Keratinocyte (primary cell): ENCODE measurements around the gene EIF2B2. TPM values are rescaled to one million over a fixed set of nuclear protein-coding genes. Genes with fewer than 3 reads are reported as not detected.
"Not testable (repeated sequence)": the region's sequence is repeated elsewhere in the genome, so short reads cannot be mapped to it uniquely, and the experiment has no call there.

Experiments
- DNase-seq: peaks from one replicate; pipeline ENCODE4 v3.0.0-alpha.2; 2011; ENCODE audit warnings: low read depth, missing footprints, low spot score
- FAIRE-seq: peaks from 2 replicates; lab custom pipeline; 2011; peaks lifted over from hg19 to GRCh38; lab: Jason Lieb, UNC
- H2AFZ ChIP-seq: 2 replicates; pipeline ENCODE4 v1.6.0; 2012; ENCODE audit warnings: low read length, control low read depth, inconsistent platforms; ENCODE audit not compliant: control insufficient read depth
- H3K27ac ChIP-seq: 2 replicates; pipeline ENCODE4 v1.5.1; 2011; ENCODE audit warnings: low read length; ENCODE audit not compliant: control insufficient read depth, insufficient read depth
- H3K27me3 ChIP-seq: 3 replicates; pipeline ENCODE4 v1.6.0; 2011; ENCODE audit warnings: low read length; ENCODE audit not compliant: control insufficient read depth, insufficient read depth; ENCODE audit errors: extremely low read depth
- H3K36me3 ChIP-seq, 2 experiments: 2 replicates in 1 of 2; 3 replicates in 1 of 2; pipeline ENCODE4 v1.5.1; 2011; ENCODE audit warnings: low read length in 2 of 2, mild to moderate bottlenecking in 1 of 2; ENCODE audit not compliant: control insufficient read depth in 2 of 2, insufficient read depth in 2 of 2; ENCODE audit errors: extremely low read depth in 1 of 2
- H3K4me1 ChIP-seq: 3 replicates; pipeline ENCODE4 v1.5.1; 2011; ENCODE audit warnings: low read length; ENCODE audit not compliant: control insufficient read depth, insufficient read depth; ENCODE audit errors: extremely low read depth
- H3K4me2 ChIP-seq: 3 replicates; pipeline ENCODE4 v1.6.0; 2011; ENCODE audit warnings: low read depth, low read length; ENCODE audit not compliant: control insufficient read depth, insufficient read depth; ENCODE audit errors: extremely low read depth
- H3K4me3 ChIP-seq, 3 experiments: fragments of 200-600 bp in 1 of 3; sonication (generic) in 1 of 3; 2 replicates in 2 of 3; 3 replicates in 1 of 3; pipeline ENCODE4 v1.5.1; 2011 to 2016; ENCODE audit warnings: low read length in 3 of 3, mild to moderate bottlenecking in 3 of 3, control low read depth in 2 of 3, inconsistent platforms in 1 of 3, low read depth in 1 of 3, mixed read lengths in 1 of 3, mixed run types in 1 of 3, moderate library complexity in 1 of 3; ENCODE audit not compliant: control insufficient read depth in 2 of 3, insufficient read depth in 2 of 3; ENCODE audit errors: extremely low read depth in 1 of 3
- H3K79me2 ChIP-seq: 2 replicates; pipeline ENCODE4 v1.6.0; 2012; ENCODE audit warnings: low read length; ENCODE audit not compliant: control insufficient read depth, insufficient read depth
- H3K9ac ChIP-seq: 3 replicates; pipeline ENCODE4 v1.6.0; 2011; ENCODE audit warnings: low read length; ENCODE audit not compliant: control insufficient read depth, insufficient read depth; ENCODE audit errors: extremely low read depth
- H3K9me1 ChIP-seq: 3 replicates; pipeline ENCODE4 v1.6.0; 2011; ENCODE audit warnings: low read length; ENCODE audit not compliant: control insufficient read depth, insufficient read depth; ENCODE audit errors: extremely low read depth
- H3K9me3 ChIP-seq: 2 replicates; pipeline ENCODE4 v1.5.1; 2012; ENCODE audit warnings: low read depth, low read length; ENCODE audit not compliant: control insufficient read depth
- H4K20me1 ChIP-seq: 3 replicates; pipeline ENCODE4 v1.6.0; 2011; ENCODE audit warnings: low read length; ENCODE audit not compliant: control insufficient read depth, insufficient read depth; ENCODE audit errors: extremely low read depth
- CTCF ChIP-seq, 3 experiments: IDR thresholded peaks in 1 of 3; conservative IDR thresholded peaks in 1 of 3; optimal IDR thresholded peaks in 1 of 3; 2 replicates in 2 of 3; 3 replicates in 1 of 3; pipeline versions ENCODE3 to v1.5.1; 2011; ENCODE audit warnings: low read length in 3 of 3, mild to moderate bottlenecking in 3 of 3, moderate library complexity in 2 of 3, control low read depth in 1 of 3, inconsistent platforms in 1 of 3; ENCODE audit not compliant: insufficient read depth in 2 of 3; ENCODE audit errors: extremely low read depth in 1 of 3
- EZH2 ChIP-seq: IDR thresholded peaks from one replicate; pipeline ENCODE4 v1.6.1; 2012; ENCODE audit warnings: inconsistent platforms, mild to moderate bottlenecking, low read length, moderate library complexity
- dilution Hi-C: fragments of 300-500 bp; cut with MboI; formaldehyde crosslinking; loops from one replicate; pipeline ENCODE4 v1.7.0; 2020; ENCODE audit warnings: low sequenced_read_pairs; ENCODE audit not compliant: extremely low pct_ligation_motif_present
- polyA plus RNA-seq, 5 experiments: library from polyadenylated mRNA; depleted of rRNA in 3 of 5; stranded (reverse) in 3 of 5; stranded (forward) in 1 of 5; unstranded in 1 of 5; fragments of >200 nt; gene quantifications; 1 replicate in 1 of 5; 2 replicates in 3 of 5; 3 replicates in 1 of 5; pipeline versions ENCODE4 v1.2.1 to v1.2.3, GENCODE V29; 2011 to 2012; ENCODE audit warnings: missing spikeins in 2 of 5, low read depth in 1 of 5, low replicate concordance in 1 of 5

The EIF2B2 gene
- polyA plus RNA-seq, 1 donor (not counting 4 experiments of a cell fraction or from before 2014, with no cell fraction given) = 113 TPM

GRCh38 chr14:74988993-74989392 is 13.7 kb upstream of the EIF2B2 start:
- H3K27ac ChIP-seq = peak overlapping the region; percentile 33

GRCh38 chr14:74994182-74994581 is 8.5 kb upstream of the EIF2B2 start:
- H4K20me1 ChIP-seq, H3K27me3 ChIP-seq, H3K27ac ChIP-seq, DNase-seq, H3K9ac ChIP-seq, H3K4me3 ChIP-seq, H2AFZ ChIP-seq, FAIRE-seq, dilution Hi-C loops, H3K4me1 ChIP-seq, H3K9me3 ChIP-seq, H3K9me1 ChIP-seq, H3K79me2 ChIP-seq, H3K4me2 ChIP-seq, H3K36me3 ChIP-seq: not testable (repeated sequence)

More at GRCh38 chr14:74988993-74989392, 13.7 kb upstream of the EIF2B2 start:
- H4K20me1 ChIP-seq = no peaks in the 10 kb centered on the region
- H3K27me3 ChIP-seq = no peaks in the 10 kb centered on the region
- H3K36me3 ChIP-seq = no peaks in the 10 kb centered on the region
- no peak overlapping the region for H2AFZ ChIP-seq
- no peaks in the 10 kb centered on the region for H3K9me3 ChIP-seq
- TF ChIP-seq CTCF (optimal IDR thresholded peaks at IDR 0.05 in 1 of 3, IDR thresholded peaks at IDR 0.05 in 1 of 3, conservative IDR thresholded peaks at IDR 0.05 in 1 of 3; ENCODE audit: extremely low read depth in 1 of 3, insufficient read depth in 2 of 3, low read length in 3 of 3) (no peak), EZH2 (no peak)
- no peak overlapping the region for H3K4me2 ChIP-seq
- dilution Hi-C loops = no loop called here
- H3K9ac ChIP-seq = no peak overlapping the region
- H3K4me1 ChIP-seq = peaks cover 18% of the 10 kb centered on the region
- FAIRE-seq (peak; percentile 43), DNase-seq (no peak)
- H3K4me3 ChIP-seq = no peak overlapping the region
- no peaks in the 10 kb centered on the region for H3K79me2 ChIP-seq
- no peaks in the 10 kb centered on the region for H3K9me1 ChIP-seq

GRCh38 chr14:74995781-74996180 is 6.9 kb upstream of the EIF2B2 start:
- H3K4me3 ChIP-seq, dilution Hi-C loops, H3K9ac ChIP-seq, H3K27me3 ChIP-seq, H4K20me1 ChIP-seq, H3K36me3 ChIP-seq, H3K27ac ChIP-seq, FAIRE-seq, DNase-seq, H3K4me2 ChIP-seq, H2AFZ ChIP-seq, H3K4me1 ChIP-seq, H3K9me1 ChIP-seq, H3K9me3 ChIP-seq, H3K79me2 ChIP-seq: not testable (repeated sequence)
